MM.1S (cell line): ENCODE measurements around the gene ULK2.

Experiments
- DNase-seq: peaks from one replicate; pipeline ENCODE4 v3.0.0-alpha.2; 2015
- H2AFZ ChIP-seq: fragments of 300-600 bp; sonication (generic); 2 replicates; pipeline ENCODE4 v1.6.0; 2016; ENCODE audit warnings: antibody characterized with exemption, low read length
- H3F3A ChIP-seq: fragments of 300-600 bp; sonication (generic); 2 replicates; pipeline ENCODE4 v1.6.1; 2016; ENCODE audit warnings: mild to moderate bottlenecking, antibody characterized with exemption, low read length, moderate library complexity, mixed read lengths; ENCODE audit not compliant: insufficient read depth
- H3K27ac ChIP-seq: fragments of 300-600 bp; sonication (generic); 2 replicates; pipeline ENCODE4 v1.5.1; 2016; ENCODE audit warnings: mild to moderate bottlenecking, low read length
- H3K27me3 ChIP-seq: fragments of 300-600 bp; sonication (generic); replicated peaks from 2 replicates; pipeline ENCODE4 v1.6.0; 2016; ENCODE audit warnings: low read length; ENCODE audit not compliant: insufficient read depth
- H3K36me3 ChIP-seq: fragments of 300-600 bp; sonication (generic); replicated peaks from 2 replicates; pipeline ENCODE4 v1.6.1; 2016; ENCODE audit warnings: mild to moderate bottlenecking, low read length, mixed read lengths; ENCODE audit not compliant: insufficient read depth
- H3K4me1 ChIP-seq: fragments of 300-600 bp; sonication (generic); 2 replicates; pipeline ENCODE4 v1.6.1; 2016; ENCODE audit warnings: low read length, mixed read lengths
- H3K4me2 ChIP-seq: fragments of 300-600 bp; sonication (generic); 2 replicates; pipeline ENCODE4 v1.6.0; 2016; ENCODE audit warnings: low read depth, low read length
- H3K4me3 ChIP-seq: fragments of 300-600 bp; sonication (generic); 2 replicates; pipeline ENCODE4 v1.5.1; 2016; ENCODE audit warnings: low read length, mixed read lengths
- H3K79me2 ChIP-seq: fragments of 300-600 bp; sonication (generic); 2 replicates; pipeline ENCODE4 v1.6.1; 2016; ENCODE audit warnings: mixed run types, low read length, mixed read lengths
- H3K9ac ChIP-seq: fragments of 300-600 bp; sonication (generic); 2 replicates; pipeline ENCODE4 v1.6.1; 2016; ENCODE audit warnings: low read length, mixed read lengths
- H3K9me2 ChIP-seq: fragments of 300-600 bp; sonication (generic); replicated peaks from 2 replicates; pipeline ENCODE4 v1.6.1; 2016; ENCODE audit warnings: mild to moderate bottlenecking, low read length, mixed read lengths; ENCODE audit not compliant: insufficient read depth
- H3K9me3 ChIP-seq: fragments of 300-600 bp; sonication (generic); replicated peaks from 2 replicates; pipeline ENCODE4 v1.6.1; 2016; ENCODE audit warnings: mild to moderate bottlenecking, low read length, mixed read lengths; ENCODE audit not compliant: insufficient read depth
- H4K20me1 ChIP-seq: fragments of 300-600 bp; sonication (generic); 2 replicates; pipeline ENCODE4 v1.6.1; 2016; ENCODE audit warnings: mild to moderate bottlenecking, low read length, moderate library complexity, mixed read lengths; ENCODE audit not compliant: insufficient read depth
- CTCF ChIP-seq: fragments of 300-600 bp; sonication (generic); IDR thresholded peaks from 2 replicates; pipeline ENCODE4 v1.5.1; 2016; ENCODE audit warnings: antibody characterized with exemption, low read length, mixed read lengths
- EZH2 ChIP-seq: fragments of 300-600 bp; sonication (generic); optimal IDR thresholded peaks from 2 replicates; pipeline ENCODE3; 2017; ENCODE audit warnings: low read depth, mild to moderate bottlenecking, antibody characterized with exemption, low read length, mixed read lengths
- EZH2phosphoT487 ChIP-seq: fragments of 300-600 bp; sonication (generic); IDR thresholded peaks from 2 replicates; pipeline ENCODE4 v1.6.1; 2018; ENCODE audit warnings: antibody characterized with exemption, low read length

The ULK2 gene

GRCh38 chr17:19741832-19742457 is 125.8 kb downstream of the ULK2 start:
- no peak for TF ChIP-seq EZH2phosphoT487
- no peak for TF ChIP-seq EZH2
- TF ChIP-seq CTCF: no peak
- no peaks in the 10 kb centered on the region for H3K36me3 ChIP-seq

GRCh38 chr17:19740933-19741332 is 126.8 kb downstream of the ULK2 start:
- Histone ChIP-seq H2AFZ (no peak overlapping the region), H3K27ac (no peak overlapping the region), H3K4me2 (no peak overlapping the region), H3F3A (no peaks in the 10 kb centered on the region), H3K79me2 (no peaks in the 10 kb centered on the region), H3K36me3 (no peaks in the 10 kb centered on the region), H3K27me3 (peaks cover 27% of the 10 kb centered on the region), H3K9me3 (no peaks in the 10 kb centered on the region), H4K20me1 (no peaks in the 10 kb centered on the region), H3K4me1 (no peaks in the 10 kb centered on the region), H3K4me3 (no peak overlapping the region), H3K9me2 (no peaks in the 10 kb centered on the region), H3K9ac (no peak overlapping the region)
- TF ChIP-seq EZH2 (no peak), CTCF (no peak), EZH2phosphoT487 (no peak)
- no peak for DNase-seq

More at GRCh38 chr17:19741832-19742457, 125.8 kb downstream of the ULK2 start:
- Histone ChIP-seq H2AFZ (no peak overlapping the region), H3K27me3 (peaks cover 27% of the 10 kb centered on the region), H3K4me2 (no peak overlapping the region), H3K79me2 (no peaks in the 10 kb centered on the region), H3K27ac (no peak overlapping the region), H3K4me3 (no peak overlapping the region), H3F3A (no peaks in the 10 kb centered on the region), H3K9me2 (no peaks in the 10 kb centered on the region), H3K9ac (no peak overlapping the region), H4K20me1 (no peaks in the 10 kb centered on the region), H3K4me1 (no peaks in the 10 kb centered on the region), H3K9me3 (no peaks in the 10 kb centered on the region)
- no peak for DNase-seq

GRCh38 chr17:19739241-19740201 is 128.2 kb downstream of the ULK2 start:
- TF ChIP-seq CTCF (no peak), EZH2 (no peak), EZH2phosphoT487 (no peak)
- H3K4me3 ChIP-seq: no peak overlapping the region
- no peak overlapping the region for H2AFZ ChIP-seq
- H4K20me1 ChIP-seq: no peaks in the 10 kb centered on the region
- no peak for DNase-seq
- H3K4me2 ChIP-seq: no peak overlapping the region
- no peak overlapping the region for H3K27ac ChIP-seq
- peaks cover 23% of the 10 kb centered on the region for H3K27me3 ChIP-seq
- H3K9ac ChIP-seq: no peak overlapping the region
- H3K4me1 ChIP-seq: no peaks in the 10 kb centered on the region
- no peaks in the 10 kb centered on the region for H3K79me2 ChIP-seq
- no peaks in the 10 kb centered on the region for H3F3A ChIP-seq
- no peaks in the 10 kb centered on the region for H3K9me2 ChIP-seq
- H3K9me3 ChIP-seq: no peaks in the 10 kb centered on the region
- H3K36me3 ChIP-seq: no peaks in the 10 kb centered on the region
